HEK293T (cell line): ENCODE results near the gene ZNF324.

ENCODE experiments used
- ARNT ChIP-seq: fragments of 450-650 bp; IDR thresholded peaks from 2 replicates; pipeline ENCODE4 v1.6.1; 2017; ENCODE audit warnings: mild to moderate bottlenecking
- CTBP1 ChIP-seq: fragments of 450-650 bp; IDR thresholded peaks from 2 replicates; pipeline ENCODE4 v1.6.1; 2016; ENCODE audit warnings: borderline replicate concordance
- ELF4 ChIP-seq: fragments of 450-650 bp; IDR thresholded peaks from 2 replicates; pipeline ENCODE4 v1.6.1; 2017; ENCODE audit warnings: antibody characterized with exemption
- FOXA1 ChIP-seq: fragments of 450-650 bp; IDR thresholded peaks from 2 replicates; pipeline ENCODE4 v1.6.1; 2016; ENCODE audit warnings: mild to moderate bottlenecking
- FOXK2 ChIP-seq: fragments of 450-650 bp; IDR thresholded peaks from 2 replicates; pipeline ENCODE4 v1.6.1; 2016; ENCODE audit warnings: mild to moderate bottlenecking
- FOXM1 ChIP-seq: fragments of 450-650 bp; IDR thresholded peaks from 2 replicates; pipeline ENCODE4 v1.6.1; 2017; ENCODE audit warnings: mild to moderate bottlenecking, borderline replicate concordance
- HDGF ChIP-seq: fragments of 450-650 bp; IDR thresholded peaks from 2 replicates; pipeline ENCODE4 v1.6.1; 2017; ENCODE audit warnings: antibody characterized with exemption, borderline replicate concordance
- L3MBTL2 ChIP-seq: fragments of 450-650 bp; conservative IDR thresholded peaks from 2 replicates; pipeline ENCODE4 v1.6.1; 2016; ENCODE audit warnings: mild to moderate bottlenecking
- LEF1 ChIP-seq: fragments of 450-650 bp; IDR thresholded peaks from 2 replicates; pipeline ENCODE4 v1.6.1; 2017; ENCODE audit warnings: mild to moderate bottlenecking, borderline replicate concordance
- NFRKB ChIP-seq: fragments of 450-650 bp; IDR thresholded peaks from 2 replicates; pipeline ENCODE4 v1.6.1; 2016; ENCODE audit warnings: mild to moderate bottlenecking, moderate library complexity
- PKNOX1 ChIP-seq: fragments of 450-650 bp; IDR thresholded peaks from 2 replicates; pipeline ENCODE4 v1.6.1; 2016
- SP1 ChIP-seq: fragments of 450-650 bp; IDR thresholded peaks from 2 replicates; pipeline ENCODE4 v1.6.1; 2017
- SUZ12 ChIP-seq: fragments of 450-650 bp; IDR thresholded peaks from 2 replicates; pipeline ENCODE4 v1.6.1; 2016; ENCODE audit warnings: mild to moderate bottlenecking
- ZNF384 ChIP-seq: fragments of 450-650 bp; IDR thresholded peaks from 2 replicates; pipeline ENCODE4 v1.6.1; 2016

- TF ChIP-seq ELF4, result no peak
- TF ChIP-seq FOXA1, result no peak
- no peak for TF ChIP-seq NFRKB
- no peak for TF ChIP-seq FOXK2
- TF ChIP-seq SP1, result no peak
- TF ChIP-seq SUZ12, result no peak
- TF ChIP-seq PKNOX1, result no peak
- no peak for TF ChIP-seq CTBP1
- no peak for TF ChIP-seq LEF1
- TF ChIP-seq FOXM1, result no peak
- no peak for TF ChIP-seq HDGF
- no peak for TF ChIP-seq L3MBTL2
- TF ChIP-seq ZNF384, result no peak
- no peak for TF ChIP-seq ARNT
These were observed 43.4 kb downstream of the ZNF324 start for GRCh38 chr19:58510084-58510862.
